Testis (tissue), 2 donors: Measurements from ENCODE around the gene ADPRS.

Experiments used
- POLR2A ChIP-seq: fragments of 450-650 bp; IDR thresholded peaks from one replicate; pipeline ENCODE4 v1.6.1; 2017; ENCODE audit warnings: antibody characterized with exemption, mild to moderate bottlenecking, moderate library complexity
- TF ChIP-seq, protein P1 (sequence below), 3 experiments: fragments of 450-650 bp in 2 of 3; fragments of 200-600 bp in 1 of 3; sonication (generic) in 1 of 3; IDR thresholded peaks; one replicate each; pipeline ENCODE4 v1.5.1; 2016 to 2019; ENCODE audit warnings: antibody characterized with exemption in 3 of 3, mild to moderate bottlenecking in 2 of 3, moderate library complexity in 1 of 3

DNA sequence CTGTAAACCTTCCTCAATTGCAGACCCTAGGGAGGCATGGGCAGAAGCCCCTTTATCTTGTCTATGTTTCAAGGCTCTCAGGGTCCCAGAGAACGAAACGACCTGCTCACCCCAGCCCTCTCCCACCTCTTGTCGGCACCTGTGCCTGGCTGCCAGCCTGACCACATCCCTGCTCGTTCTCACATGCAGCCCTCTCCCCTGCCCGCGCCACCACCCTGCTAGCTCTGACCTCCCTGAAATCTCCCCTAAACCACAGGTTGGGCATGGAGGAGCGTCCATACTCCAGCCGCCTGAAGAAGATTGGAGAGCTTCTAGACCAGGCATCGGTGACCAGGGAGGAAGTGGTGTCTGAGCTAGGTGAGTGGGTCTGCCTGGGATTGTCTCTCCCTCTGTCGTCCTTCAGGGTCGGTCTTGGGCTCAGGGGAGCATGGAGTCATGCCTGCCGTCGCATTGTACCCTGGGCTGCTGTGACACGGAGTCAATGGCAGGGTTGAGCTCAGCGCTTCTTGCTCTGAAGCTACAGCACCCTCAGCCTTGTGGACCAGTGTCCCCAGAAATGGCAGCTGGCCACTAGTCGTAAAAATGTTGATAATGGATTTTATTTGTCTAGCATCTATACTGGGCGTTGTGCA lies 3.6 kb downstream of the ADPRS start:
- no peak for TF ChIP-seq POLR2A
- TF ChIP-seq, protein P1, sequence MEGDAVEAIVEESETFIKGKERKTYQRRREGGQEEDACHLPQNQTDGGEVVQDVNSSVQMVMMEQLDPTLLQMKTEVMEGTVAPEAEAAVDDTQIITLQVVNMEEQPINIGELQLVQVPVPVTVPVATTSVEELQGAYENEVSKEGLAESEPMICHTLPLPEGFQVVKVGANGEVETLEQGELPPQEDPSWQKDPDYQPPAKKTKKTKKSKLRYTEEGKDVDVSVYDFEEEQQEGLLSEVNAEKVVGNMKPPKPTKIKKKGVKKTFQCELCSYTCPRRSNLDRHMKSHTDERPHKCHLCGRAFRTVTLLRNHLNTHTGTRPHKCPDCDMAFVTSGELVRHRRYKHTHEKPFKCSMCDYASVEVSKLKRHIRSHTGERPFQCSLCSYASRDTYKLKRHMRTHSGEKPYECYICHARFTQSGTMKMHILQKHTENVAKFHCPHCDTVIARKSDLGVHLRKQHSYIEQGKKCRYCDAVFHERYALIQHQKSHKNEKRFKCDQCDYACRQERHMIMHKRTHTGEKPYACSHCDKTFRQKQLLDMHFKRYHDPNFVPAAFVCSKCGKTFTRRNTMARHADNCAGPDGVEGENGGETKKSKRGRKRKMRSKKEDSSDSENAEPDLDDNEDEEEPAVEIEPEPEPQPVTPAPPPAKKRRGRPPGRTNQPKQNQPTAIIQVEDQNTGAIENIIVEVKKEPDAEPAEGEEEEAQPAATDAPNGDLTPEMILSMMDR (IDR thresholded peaks at IDR 0.05), result no peak
